Uterus (tissue), 2 donors: ENCODE results near the gene ACTN1.
A peak's percentile ranks its signal among the peaks of the same experiment; 100 is the strongest.

Experiments
- POLR2A ChIP-seq, 2 donors: fragments of 450-650 bp; IDR thresholded peaks; one replicate each; pipeline ENCODE4 v1.6.1; 2016; ENCODE audit warnings: antibody characterized with exemption in 2 of 2, mild to moderate bottlenecking in 1 of 2, moderate library complexity in 1 of 2
- TF ChIP-seq, protein P1 (sequence below), 4 experiments: fragments of 200-600 bp in 2 of 4; fragments of 450-650 bp in 2 of 4; sonication (generic) in 2 of 4; IDR thresholded peaks; one replicate each; pipeline ENCODE4 v1.5.1; 2016 to 2019; ENCODE audit warnings: antibody characterized with exemption in 4 of 4, mild to moderate bottlenecking in 2 of 4, moderate library complexity in 1 of 4

GRCh38 chr14:69002069-69002468 is 23.0 kb upstream of the ACTN1 start:
- TF ChIP-seq, protein P1, sequence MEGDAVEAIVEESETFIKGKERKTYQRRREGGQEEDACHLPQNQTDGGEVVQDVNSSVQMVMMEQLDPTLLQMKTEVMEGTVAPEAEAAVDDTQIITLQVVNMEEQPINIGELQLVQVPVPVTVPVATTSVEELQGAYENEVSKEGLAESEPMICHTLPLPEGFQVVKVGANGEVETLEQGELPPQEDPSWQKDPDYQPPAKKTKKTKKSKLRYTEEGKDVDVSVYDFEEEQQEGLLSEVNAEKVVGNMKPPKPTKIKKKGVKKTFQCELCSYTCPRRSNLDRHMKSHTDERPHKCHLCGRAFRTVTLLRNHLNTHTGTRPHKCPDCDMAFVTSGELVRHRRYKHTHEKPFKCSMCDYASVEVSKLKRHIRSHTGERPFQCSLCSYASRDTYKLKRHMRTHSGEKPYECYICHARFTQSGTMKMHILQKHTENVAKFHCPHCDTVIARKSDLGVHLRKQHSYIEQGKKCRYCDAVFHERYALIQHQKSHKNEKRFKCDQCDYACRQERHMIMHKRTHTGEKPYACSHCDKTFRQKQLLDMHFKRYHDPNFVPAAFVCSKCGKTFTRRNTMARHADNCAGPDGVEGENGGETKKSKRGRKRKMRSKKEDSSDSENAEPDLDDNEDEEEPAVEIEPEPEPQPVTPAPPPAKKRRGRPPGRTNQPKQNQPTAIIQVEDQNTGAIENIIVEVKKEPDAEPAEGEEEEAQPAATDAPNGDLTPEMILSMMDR (IDR thresholded peaks at IDR 0.05): peak in 2 of 4 experiments; percentile 24 to 26
- TF ChIP-seq POLR2A (IDR thresholded peaks at IDR 0.05): no peak
